NCI-H526 (cell line): Measurements from ENCODE around the gene TTBK1.
A peak's percentile ranks its signal among the peaks of the same experiment; 100 is the strongest.

Experiments used
- DNase-seq, 2 experiments: peaks; one replicate each; lab custom pipeline; 2025; lab: John Stamatoyannopoulos, UW

TTBK1 gene

DNA sequence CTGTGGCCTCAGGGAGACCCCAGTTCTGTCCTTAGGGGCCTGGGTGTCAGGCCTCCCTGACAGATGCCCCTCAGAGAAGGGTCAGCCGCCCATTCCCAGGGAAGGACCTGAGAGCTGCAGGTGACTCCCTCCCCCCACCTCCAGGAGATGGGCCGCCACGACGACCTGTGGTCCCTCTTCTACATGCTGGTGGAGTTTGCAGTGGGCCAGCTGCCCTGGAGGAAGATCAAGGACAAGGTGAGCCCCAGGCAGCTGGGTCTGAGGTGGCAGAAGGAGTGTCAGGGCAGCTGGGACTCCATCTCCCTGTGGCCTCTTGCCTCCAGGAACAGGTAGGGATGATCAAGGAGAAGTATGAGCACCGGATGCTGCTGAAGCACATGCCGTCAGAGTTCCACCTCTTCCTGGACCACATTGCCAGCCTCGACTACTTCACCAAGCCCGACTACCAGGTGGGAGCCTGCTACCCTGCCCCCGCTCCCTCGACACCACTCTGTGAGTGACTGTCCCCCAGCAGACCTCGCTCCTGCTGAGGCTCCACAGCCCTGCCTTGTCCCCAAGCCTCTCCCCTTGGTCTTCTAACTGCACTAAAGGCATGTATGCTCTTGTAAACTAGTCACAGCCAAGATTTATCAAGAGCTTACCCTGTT is 12.2 kb downstream of the TTBK1 start:
- no peak for DNase-seq

DNA sequence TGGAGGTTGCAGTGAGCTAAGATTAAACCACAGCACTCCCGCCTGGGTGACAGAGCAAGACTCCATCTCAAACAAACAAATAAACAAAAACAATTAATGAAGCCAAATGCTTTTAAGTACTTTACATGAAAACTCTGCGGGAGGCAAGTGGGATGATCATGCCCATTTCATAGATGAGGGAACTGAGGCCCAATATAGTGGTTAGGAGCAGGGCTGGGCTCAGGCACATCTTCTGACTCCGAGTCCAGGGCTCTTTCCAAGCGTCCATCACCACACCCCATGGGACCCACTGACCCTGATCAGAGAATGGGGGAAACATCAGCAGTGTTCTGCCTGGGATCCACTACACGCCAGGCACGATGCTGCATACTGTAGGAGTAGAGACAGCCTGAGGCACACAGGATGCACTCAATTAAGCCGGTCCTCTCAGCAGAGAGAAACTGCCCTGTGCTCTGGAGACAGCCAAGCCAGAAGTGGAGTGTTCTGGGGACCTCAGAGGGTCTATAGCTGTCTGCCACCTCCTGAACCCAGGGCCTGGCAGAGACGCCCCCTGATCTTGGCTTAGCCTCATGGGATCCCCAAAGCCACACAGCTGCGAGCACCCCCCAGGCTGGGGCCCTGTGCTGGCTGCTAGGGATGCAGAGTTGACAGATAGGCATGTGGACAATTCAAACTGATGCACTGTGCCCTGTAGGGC is 13.5 kb downstream of the TTBK1 start:
- peak in 1 of 2 experiments; percentile 43 for DNase-seq

DNA sequence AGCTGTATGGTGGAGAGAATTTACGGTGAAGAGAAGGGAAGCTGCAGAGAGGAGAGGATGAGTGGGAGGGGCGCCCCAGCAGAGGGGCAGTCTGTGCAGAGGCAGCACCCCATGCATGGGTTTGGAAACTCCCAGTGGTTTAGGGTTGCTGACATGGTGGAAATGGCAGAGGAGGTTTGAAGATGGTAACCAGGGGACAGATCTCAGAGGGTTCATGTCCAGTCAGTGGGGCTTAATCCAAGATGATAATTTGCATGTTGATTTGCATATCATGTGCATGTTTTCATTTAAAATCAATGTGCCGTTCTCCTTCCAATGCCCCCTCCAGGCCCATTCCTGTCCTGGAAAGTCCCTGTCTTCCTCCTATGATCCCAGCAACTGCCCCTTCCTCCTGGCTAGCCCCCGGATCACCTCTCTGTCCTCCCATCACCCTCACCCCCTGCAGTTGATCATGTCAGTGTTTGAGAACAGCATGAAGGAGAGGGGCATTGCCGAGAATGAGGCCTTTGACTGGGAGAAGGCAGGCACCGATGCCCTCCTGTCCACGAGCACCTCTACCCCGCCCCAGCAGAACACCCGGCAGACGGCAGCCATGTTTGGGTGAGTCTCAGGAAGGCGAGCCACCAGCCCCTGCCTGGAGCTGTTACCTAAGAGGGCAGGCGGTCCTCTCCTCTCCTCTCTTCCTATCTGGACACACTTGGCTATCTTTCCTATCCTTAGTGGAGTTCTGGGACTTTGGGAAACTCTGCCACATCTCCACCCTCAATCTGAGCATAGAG is 14.3 kb downstream of the TTBK1 start:
- peak; percentile 73 to 75 for DNase-seq

DNA sequence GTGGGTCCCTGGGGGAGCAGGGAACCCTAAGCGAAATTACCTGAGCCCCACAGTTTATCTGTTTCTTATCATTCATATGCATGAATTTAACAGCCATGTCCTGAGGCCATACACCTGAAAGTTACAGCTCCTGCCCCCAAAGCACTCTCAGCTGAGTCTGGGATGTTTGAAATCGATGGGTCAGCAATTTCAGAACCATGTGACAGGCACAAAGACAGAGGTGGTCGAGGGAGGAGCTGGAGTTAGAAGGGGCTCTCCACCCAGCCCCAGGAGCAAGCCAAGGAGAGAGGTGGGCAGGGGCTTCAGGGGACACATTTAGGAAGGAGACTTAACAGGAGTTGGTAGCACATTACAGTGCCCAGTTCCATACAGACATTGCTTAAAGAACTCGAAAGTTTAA is 14.9 kb downstream of the TTBK1 start:
- DNase-seq = peak in 1 of 2 experiments; percentile 36

DNA sequence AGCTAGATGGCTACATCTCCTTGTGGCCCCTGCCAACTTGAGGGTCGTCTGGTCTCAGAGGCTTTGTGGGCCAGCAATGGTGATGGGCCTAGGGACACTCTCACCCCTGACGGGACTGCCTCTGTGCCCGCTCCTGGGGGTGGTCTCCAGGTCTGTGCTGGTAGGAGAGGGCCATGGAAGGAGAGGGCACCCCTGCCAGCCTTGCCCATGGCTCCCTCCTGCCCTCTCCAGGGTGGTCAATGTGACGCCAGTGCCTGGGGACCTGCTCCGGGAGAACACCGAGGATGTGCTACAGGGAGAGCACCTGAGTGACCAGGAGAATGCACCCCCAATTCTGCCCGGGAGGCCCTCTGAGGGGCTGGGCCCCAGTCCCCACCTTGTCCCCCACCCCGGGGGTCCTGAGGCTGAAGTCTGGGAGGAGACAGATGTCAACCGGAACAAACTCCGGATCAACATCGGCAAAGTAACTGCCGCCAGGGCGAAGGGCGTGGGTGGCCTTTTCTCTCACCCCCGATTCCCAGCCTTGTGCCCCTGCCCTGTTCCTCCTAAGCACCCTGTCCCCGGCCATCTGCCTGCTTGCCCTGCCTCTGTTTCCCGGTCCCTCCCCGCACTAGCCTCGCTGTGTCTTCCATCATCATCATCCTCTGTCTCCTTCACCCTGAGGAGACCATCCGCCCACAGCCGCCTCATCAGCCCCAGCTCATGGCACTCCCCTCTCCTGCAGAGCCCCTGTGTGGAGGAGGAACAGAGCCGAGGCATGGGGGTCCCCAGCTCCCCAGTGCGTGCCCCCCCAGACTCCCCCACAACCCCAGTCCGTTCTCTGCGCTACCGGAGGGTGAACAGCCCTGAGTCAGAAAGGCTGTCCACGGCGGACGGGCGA is 15.8 kb downstream of the TTBK1 start:
- DNase-seq = no peak

DNA sequence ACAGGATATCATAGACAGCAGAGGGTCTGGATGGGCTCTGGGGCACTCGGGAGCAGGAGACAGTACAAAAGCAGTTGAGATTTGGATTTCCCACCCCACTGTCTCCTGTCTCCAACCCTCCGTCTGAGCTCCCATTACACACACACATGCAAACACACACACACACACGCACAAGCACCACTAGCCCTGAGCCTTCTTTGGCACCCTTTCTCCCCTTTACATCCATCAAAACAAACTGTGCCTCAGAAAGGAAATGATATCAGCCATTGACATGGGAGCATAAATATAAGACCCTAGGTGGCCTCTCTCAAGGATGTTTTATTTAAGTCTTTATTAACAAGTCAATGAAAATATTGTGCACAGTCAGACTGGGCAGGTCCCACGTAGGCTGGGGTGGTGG is 17.5 kb downstream of the TTBK1 start:
- DNase-seq = no peak

DNA sequence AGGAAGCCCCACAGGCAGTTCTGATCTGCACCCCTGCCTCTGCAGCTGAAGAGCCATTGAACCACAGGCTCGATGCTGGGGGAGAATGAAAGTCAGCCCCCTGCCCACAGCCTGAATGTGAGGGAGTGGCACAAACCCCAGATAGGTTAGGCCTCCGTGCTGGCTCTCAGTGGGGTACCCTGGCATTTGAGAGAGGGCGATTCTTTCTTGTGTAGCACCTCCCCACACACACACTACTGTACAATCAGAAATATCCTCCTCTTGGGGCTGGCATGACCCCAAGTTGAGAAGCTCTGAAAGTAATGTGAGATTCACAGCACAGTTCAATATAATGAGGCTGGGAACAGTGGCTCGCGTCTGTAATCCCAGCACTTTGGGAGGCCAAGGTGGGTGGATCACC is 17.9 kb downstream of the TTBK1 start:
- DNase-seq = no peak

DNA sequence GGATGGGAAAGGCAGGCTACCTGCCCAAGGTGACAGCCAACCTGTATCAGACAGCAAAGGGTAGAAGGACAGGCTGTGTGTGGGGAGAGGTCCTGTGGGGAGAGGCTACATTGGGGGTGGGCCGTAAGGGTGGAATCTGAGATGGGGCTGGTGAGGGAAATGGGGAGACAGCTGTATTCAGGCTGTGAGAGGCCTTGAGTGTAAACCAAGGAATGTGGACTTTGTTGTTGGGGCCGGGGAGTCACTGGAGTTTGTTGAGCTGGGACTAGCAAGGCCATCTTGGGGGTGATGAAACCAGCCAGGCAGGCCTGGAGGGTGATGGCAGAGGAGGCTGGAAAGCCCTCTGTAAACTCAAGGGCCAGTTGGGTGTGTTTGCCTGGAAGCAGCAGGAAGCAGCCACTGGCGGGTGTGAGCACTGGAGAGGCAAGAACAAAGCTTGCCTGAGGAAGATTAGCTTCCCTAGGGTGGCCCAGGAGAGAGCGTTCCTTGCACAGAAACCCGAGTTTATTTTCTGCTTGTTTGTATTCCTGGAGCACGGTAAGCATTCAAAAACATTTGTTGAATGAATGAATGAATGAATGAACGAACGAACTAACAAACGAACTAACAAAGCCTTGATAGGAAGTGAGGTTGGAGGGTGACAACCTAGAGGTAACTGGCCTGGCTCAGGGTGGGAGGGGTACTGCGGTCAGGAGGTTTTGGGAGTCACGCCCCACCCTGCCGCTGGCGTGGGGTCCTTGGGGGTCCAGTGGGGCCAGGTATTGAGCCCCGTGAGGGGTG is 18.9 kb downstream of the TTBK1 start:
- DNase-seq = no peak

DNA sequence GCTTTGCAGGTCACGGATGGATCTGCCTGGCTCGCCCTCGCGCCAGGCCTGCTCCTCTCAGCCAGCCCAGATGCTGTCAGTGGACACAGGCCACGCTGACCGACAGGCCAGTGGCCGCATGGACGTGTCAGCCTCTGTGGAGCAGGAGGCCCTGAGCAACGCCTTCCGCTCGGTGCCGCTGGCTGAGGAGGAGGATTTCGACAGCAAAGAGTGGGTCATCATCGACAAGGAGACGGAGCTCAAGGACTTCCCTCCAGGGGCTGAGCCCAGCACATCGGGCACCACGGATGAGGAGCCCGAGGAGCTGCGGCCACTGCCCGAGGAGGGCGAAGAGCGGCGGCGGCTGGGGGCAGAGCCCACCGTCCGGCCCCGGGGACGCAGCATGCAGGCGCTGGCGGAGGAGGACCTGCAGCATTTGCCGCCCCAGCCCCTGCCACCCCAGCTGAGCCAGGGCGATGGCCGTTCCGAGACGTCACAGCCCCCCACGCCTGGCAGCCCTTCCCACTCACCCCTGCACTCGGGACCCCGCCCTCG is 19.6 kb downstream of the TTBK1 start:
- DNase-seq = no peak

DNA sequence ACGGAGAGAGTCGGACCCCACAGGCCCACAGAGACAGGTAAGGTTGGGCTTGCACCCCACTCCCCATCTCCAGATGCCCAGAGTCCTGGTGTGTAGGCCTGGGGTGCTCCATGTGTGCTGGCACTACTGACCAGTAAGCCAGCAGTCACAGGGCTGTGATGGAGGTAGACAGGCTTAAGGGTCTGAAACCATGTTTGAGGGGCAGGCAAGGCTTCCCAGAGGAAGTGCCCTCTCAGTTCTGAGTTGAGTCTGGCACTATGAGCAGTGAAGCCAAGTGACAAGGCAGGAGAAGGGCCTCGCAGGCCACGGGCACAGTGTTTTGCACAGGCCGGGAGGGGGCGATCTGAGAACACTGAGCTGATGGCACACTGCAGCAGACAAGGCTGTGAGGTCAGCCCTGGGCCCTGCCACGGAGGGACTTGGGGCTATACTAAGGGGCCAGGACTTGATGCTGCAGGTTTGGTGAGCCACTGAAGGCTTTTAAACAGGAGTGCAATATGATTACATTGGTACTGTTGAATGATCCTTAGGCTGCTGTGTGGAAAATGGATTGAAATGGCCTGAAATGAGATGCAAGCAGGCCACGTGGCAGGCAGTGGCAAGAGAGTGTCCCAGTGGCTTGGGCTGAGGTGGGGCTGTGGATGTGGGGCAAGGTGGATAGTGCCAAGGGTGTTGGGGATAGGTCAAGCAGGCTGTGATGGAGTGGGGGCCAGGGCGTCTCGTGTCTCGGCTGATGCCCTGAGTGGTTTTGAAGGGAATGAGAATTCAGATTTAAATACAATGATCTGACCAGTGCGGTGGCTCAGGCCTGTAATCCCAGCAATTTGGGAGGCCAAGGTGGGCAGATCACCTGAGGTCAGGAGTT is 20.3 kb downstream of the TTBK1 start:
- DNase-seq = peak; percentile 36 to 83

DNA sequence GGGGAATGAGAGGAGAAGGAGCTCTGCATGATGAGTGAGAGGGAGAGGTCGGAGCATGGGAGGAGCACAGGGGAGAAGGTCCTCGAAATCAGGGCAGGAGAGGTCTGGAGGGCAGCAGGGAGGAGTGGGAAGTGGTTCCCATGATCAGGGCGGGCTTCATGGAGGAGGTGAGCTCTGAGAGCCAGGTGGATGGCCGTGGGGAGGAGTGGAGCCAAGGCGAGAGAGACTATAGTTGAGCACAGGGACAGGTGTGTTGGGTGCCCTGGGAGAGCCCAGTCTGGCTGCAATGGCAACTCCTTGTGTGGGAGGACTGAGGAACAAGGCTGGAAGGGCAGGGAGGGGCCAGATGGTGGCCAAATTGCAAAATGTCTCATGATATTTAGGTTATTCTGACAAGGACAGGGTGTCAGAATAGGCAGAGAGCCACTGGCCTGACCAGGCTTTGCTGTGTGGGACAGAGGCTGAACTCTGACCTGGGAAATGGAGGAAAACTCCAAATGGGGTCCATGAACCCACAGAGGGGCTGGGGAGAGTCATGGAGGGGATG is 21.4 kb downstream of the TTBK1 start:
- DNase-seq = no peak

DNA sequence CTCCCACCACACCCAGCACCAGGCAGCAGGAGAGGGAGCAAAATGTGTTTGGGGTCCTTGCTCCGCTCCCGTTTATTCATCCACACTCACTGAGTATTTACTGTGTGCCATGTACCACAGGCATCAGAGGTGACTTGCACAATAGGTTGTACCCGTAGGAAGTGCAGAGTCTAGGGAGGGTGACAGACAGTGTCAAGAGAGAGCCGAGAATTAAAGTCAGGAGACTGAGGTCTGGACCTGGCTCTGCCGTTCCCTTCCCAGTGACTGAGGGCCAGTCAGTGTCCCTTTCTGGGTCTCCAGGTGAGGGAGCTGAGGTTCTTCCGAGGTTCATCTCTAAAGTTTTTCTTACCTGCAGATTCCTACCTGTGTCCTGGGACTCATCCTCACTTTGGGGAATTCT is 22.3 kb downstream of the TTBK1 start:
- no peak for DNase-seq

DNA sequence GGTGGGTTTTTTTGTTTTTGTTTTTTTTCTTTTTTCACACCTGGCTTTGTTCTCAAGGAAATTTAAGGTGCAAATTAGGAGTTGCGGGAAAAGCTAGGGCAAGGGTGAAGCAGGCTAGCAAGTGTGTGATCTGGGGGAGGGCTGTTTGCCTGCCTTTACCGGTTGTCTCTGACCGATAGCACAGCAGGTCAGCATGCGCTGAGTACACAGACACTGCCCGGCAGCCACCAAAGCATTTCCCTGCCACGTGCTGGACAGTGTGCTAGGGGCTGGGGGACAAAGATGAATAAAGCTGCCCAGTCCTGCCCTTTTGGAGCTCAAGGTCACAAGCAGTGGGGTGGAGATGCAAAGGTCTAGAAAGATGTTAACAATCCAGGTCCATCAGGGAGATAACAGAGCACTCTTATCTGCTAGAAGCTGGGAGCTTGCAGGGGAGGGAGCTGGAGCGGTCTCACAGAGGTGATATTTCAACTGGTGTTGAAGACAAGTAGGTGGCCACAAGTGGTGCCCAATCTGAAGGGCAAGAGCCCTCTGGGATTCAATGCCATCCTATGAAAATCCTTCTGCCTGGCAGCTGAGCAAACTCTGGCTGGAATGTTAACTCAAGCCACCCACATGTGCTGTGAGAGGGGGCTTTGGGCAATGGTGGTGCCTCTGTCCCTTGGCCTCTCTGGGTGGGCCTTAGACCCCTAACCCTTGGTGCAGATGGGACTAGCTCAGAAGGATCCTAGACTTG is 24.5 kb downstream of the TTBK1 start:
- DNase-seq = no peak

DNA sequence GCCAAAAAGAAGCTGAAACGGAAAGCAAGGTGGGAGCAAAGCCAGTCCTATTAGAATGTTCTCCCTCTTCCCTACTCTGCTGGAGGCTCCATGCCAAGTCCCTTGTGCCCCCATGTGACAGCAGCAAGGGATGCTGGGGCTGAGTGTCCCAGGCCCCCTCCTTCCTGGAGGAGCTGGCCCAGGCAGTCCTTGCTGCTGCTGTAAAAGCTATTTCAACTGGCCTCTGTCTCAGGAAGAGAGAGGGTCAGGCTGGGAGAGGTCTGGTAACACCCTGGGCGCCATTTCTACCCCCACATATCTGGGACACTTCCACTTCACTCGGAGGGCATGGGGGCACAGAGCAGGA is 25.0 kb downstream of the TTBK1 start:
- DNase-seq = no peak

DNA sequence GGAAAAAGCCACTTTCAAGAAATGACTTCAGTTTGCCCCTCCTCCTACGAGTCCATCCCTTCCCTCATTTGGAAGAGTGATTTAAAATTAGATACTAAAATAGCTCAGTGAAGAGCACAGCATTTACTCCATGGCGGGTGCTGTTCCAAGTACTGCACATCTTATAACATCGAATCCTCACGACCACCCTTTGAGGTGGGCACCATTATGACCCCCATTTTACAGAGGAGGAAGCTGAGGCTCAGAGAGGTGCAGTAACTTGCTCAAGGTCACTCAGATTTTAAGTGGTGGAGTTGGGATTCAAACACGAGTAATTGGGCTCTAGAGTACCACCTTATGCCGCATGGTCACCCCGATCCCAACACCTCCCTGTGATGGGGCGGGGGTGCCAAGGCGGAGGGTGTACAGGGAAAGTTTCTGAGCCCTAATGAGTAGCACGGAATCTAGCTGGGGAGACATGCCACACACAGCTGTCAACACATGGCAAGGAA is 25.5 kb downstream of the TTBK1 start:
- no peak for DNase-seq

DNA sequence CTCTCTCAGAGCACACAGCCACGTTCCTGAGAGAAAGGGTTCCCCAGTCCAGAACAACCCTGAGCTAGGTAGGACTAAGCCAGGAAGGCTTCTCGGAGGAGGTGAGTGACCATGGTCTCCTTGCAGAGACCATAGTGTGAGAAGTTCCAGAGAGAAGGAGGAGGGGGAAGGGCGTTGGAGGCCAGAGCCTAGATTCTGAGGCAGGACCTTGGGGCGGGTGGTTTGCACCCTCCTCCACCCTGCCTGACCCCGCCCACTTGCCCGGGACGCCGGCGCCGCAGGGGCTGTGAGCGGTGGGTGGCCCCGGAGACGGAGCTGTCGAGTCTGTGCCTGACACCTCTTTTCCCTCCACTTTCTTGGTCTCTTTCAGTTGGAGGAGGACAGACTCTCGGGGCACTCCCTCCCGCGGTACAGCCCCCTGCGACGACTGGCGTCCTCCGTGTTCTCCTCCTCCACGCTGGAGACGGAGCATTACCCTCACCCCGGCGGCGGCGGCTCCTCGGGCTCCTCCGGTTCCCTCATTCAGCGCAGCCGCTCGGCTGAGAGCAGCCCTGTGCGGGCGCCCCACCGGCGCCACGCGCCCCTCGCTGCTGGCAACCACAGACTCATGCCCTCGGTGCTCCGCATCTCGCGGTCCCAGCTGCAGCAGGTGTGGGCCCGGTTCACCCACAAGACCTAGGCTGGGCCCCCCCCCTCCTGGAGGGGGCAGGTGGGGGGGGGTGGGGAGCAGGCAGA is 26.2 kb downstream of the TTBK1 start:
- DNase-seq = peak in 1 of 2 experiments; percentile 57

DNA sequence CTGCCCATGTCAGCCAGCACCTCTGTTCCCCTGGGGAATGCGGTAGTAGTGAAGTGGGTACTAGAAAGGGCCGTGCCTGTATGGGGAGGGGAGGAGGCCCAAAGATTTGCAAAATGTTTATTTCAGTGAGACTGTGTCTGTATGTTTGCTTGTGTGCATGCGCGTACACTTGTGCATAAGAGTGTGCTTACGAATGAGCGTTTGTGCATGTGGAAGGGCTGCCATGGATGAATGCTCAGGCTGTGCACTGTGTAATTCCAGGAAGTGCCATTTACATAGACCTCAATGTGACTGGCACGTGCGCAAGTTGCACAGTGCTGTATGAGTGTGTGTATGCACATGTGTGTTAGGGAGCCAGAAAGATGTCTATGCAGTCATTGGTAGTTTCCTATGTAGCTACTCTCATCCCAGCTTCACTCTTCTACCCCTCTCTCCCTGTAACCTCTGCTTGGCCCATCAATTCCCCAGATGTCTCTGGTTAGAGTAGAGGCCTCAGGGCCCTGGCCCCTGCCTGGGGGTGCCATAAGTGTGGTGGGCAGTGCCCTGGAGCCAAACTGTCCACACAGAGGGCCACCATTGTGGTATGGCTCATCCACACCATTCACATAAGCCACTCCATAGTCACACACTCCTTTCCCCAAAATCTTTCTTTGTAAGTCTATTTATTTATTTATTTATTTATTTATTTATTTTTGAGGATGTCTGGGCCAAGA is 28.0 kb downstream of the TTBK1 start:
- DNase-seq = peak; percentile 18 to 30

DNA sequence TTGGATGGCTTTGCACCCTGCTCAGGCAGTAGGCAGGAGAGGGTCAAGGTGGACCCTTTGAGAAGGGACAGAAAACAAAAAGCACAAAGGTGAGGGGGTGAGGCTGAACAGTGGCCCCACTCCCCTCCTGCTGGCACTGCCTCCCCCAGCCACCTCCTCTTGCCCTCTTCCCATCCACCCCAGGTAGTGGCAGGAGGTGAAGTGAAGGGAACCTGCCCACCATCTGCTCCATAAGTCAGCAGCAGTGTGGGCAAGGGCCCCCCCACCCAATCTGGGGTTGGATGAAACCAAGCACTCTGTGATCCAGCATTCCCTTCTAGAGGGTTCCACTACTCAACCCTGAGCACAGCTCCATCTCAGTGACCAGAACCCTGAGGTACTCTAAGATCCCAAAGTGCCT is 28.7 kb downstream of the TTBK1 start:
- no peak for DNase-seq
